GM08714 (cell line): ENCODE results near the gene ERF.
"Not testable (repeated sequence)": the region's sequence is repeated elsewhere in the genome, so short reads cannot be mapped to it uniquely, and the experiment has no call there.

Experiments used
- H3K4me3 ChIP-seq: fragments of 200-500 bp; sonication (Bioruptor generic); 2 replicates; pipeline ENCODE4 v1.5.1; 2014; ENCODE audit warnings: mild to moderate bottlenecking, low read length, inconsistent platforms
- ZNF274 ChIP-seq: IDR thresholded peaks from 2 replicates; pipeline ENCODE4 v1.6.1; 2012; ENCODE audit warnings: mild to moderate bottlenecking, low read depth, low read length

The ERF gene

GRCh38 chr19:42274065-42274682 is 19.2 kb upstream of the ERF start:
- TF ChIP-seq ZNF274, result no peak
- H3K4me3 ChIP-seq, result no peak overlapping the region

- H3K4me3 ChIP-seq, result no peak overlapping the region
- no peak for TF ChIP-seq ZNF274
These were observed 18.6 kb upstream of the ERF start for GRCh38 chr19:42273407-42274064.

DNA sequence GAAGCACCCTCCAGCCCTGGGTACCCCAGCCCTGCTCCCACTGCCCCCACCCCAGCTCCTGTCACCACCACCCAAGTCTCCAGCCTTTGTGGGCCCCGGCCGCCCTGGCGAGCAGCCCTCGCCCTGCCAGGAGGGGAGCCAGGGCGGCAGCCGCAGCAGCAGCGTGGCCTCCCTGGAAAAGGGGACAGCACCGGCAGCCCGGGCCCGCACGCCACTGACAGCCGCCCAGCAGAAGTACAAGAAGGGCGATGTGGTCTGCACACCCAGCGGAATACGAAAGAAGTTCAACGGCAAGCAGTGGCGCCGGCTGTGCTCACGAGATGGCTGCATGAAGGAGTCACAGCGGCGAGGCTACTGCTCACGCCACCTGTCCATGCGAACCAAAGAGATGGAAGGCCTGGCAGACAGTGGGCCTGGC is 18.1 kb upstream of the ERF start:
- no peak overlapping the region for H3K4me3 ChIP-seq
- no peak for TF ChIP-seq ZNF274

DNA sequence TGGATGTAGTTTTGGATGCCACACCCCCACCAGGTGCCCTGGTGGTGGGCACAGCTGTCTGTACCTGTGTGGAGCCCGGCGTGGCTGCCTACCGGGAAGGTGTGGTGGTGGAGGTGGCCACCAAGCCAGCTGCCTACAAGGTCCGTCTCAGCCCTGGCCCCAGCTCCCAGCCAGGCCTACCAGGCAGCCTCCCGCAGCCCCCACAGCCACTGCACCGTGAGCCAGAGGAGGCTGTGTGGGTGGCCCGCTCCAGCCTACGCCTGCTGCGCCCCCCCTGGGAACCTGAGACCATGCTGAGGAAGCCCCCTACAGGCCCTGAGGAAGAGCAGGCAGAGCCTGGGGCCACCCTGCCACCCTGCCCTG is 17.6 kb upstream of the ERF start:
- no peak for TF ChIP-seq ZNF274

GRCh38 chr19:42271861-42272534 is 17.1 kb upstream of the ERF start:
- TF ChIP-seq ZNF274, result no peak
- H3K4me3 ChIP-seq, result no peak overlapping the region

More for the DNA sequence above, 17.6 kb upstream of the ERF start:
- H3K4me3 ChIP-seq, result no peak overlapping the region

DNA sequence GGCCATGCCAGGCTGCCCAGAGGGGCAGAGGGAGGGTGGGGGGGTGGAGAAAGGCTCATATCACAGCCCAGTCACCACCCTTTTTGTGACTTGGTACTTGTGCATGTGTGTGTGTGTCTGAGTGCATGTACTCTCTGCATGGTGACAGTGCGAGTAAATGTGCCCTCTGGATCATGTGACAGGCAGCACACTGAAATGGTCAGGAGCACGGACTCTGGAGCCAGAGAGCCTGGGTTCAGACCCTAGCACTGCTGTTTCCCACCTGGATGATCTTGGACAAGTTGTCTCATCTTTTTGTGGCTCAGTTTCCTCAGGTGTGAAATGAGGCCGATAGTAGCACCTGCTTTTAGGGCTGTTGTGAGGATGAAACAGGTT is 16.1 kb upstream of the ERF start:
- peak overlapping the region; percentile 91; the same call in 1 of the 2 replicates for H3K4me3 ChIP-seq
- no peak for TF ChIP-seq ZNF274

- TF ChIP-seq ZNF274, result no peak
These were observed 15.6 kb upstream of the ERF start for GRCh38 chr19:42270346-42271044.

DNA sequence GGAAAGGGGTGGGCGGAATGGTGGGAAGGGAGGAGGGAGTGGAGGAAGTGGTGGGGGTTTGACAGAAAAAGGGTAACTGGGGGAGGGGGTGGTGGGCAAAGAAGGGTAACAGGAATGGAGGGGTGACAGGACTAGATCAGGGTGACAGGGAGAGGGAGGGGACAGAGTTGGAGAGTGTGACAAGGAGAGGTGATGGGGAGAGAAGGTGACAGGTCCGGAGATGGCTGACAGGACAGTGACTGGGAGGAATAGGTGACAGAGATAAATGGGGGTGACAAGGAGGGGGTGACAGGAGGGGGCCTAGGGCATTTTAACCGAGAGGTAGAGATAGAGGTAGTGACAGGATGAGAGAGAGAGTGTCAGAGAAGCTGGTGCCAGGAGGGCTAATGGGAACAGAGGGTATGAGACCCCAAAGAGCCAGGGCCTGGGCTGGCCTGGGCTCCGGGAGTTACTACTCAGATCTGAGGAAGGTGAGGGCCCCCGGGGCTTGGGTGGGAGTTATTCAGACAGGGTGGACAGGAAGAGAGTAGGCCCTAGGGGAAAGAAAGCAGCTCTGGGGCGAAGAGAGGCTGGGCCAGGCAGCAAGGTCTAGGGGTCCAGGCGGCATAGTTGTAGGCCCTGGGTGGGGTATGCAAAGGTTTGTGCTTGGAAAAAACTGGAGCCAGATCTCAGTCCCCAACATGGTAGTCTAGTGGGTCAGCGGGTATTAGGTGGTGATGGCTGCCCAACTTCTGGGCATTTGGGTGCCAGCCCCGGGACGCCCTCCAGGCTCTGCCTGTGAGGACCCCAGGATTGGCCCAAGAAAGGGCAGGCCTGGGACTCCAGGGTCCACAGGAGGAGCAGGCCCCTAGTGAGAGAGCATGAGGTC is 14.8 kb upstream of the ERF start:
- H3K4me3 ChIP-seq, result peak overlapping the region; percentile 91
- TF ChIP-seq ZNF274, result no peak

More at GRCh38 chr19:42270346-42271044, 15.6 kb upstream of the ERF start:
- H3K4me3 ChIP-seq, result peak overlapping the region; percentile 91

DNA sequence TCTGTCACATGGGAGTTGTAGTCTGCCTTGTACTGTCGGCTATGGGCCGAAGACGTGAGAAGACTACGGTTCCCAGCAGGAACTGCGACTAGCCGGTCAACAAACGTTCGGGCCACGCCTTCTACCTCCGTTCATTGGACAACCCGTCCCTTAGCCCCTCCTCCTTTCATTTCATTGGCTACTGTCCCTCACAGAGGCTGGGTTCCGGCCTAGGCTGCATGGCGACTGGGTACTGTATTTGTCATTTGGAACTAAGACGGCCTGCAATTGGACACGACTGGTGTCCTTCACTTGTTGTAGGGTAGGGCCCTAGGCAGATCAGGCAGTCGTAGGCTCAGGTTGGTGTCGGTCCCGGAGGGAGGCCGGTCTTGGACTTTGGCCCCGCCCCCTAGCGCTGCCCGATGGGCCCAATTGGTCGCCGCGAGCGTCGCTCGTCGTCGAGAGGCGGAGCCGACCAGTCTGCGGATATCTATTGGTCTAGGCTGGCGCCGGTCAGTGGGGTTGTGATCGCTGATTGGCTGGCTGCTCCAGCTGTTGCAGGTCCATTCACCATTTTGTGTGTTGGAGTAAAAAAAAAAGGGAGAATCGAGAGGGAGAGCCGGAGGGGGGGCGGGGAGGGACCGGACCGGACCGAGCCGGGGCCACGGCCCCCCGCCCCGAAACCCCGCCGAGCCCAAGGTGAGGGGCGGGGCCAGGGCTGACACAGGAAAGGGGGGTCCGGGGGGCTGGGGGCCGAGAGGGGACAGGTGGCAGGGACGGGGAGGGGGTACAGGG is 14.0 kb upstream of the ERF start, which contains the start of gene CIC:
CIC (plus strand) TSS at position 549 of the 774 bp plus-strand sequence. CDS start 2,532 bp downstream, outside the sequence.
- TF ChIP-seq ZNF274, result no peak
- H3K4me3 ChIP-seq, result peak within 1 kb of the TSS; percentile 91

GRCh38 chr19:42268142-42268703 is 13.3 kb upstream of the ERF start:
- H3K4me3 ChIP-seq, result peak overlapping the region; percentile 74
- TF ChIP-seq ZNF274, result no peak

- H3K4me3 ChIP-seq, result peak overlapping the region; percentile 62
- no peak for TF ChIP-seq ZNF274
These were observed 12.8 kb upstream of the ERF start for GRCh38 chr19:42267644-42268141.

GRCh38 chr19:42266928-42267603 is 12.1 kb upstream of the ERF start:
- not testable (repeated sequence) for H3K4me3 ChIP-seq

DNA sequence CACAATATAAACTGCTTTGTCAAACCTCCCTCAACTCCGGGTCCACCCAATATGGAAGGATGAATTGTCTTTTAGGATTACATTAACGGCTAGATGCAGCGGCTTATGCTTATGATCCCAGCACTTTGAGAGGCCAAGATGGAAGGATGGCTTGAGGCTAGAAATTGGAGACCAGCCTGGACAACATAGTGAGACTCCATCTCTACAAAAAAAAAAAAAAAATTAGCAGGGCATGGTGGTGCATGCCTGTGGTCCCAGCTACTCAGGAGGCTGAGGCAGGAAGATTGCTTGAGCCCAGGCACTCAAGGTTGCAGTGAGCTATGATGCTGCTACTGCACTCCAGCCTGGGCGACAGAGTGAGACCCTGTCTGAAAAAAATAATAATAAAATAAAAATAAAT is 11.2 kb upstream of the ERF start:
- H3K4me3 ChIP-seq, result not testable (repeated sequence)
